Spleen (tissue), 11 donors: Measurements from ENCODE around the gene RMRP. TPM values are rescaled to one million over a fixed set of nuclear protein-coding genes. Genes with fewer than 3 reads are reported as not detected.
"Not testable (repeated sequence)": the region's sequence is repeated elsewhere in the genome, so short reads cannot be mapped to it uniquely, and the experiment has no call there.

Source experiments
- DNase-seq: peaks from one replicate; pipeline ENCODE4 v3.0.0-alpha.2; 2020
- H3K27ac ChIP-seq, 8 donors: fragments of 200-600 bp; sonication (generic) in 7 of 8; 1 replicate in 4 of 8; 2 replicates in 4 of 8; pipeline versions ENCODE4 v1.5.0 to v1.8.0; 2016 to 2021; ENCODE audit warnings: inconsistent platforms in 4 of 8, mild to moderate bottlenecking in 4 of 8, moderate library complexity in 1 of 8
- H3K27me3 ChIP-seq, 7 donors: fragments of 200-600 bp; sonication (generic) in 6 of 7; replicated peaks in 1 of 7; 1 replicate in 4 of 7; 2 replicates in 3 of 7; pipeline versions ENCODE4 v1.5.0 to v1.8.0; 2016 to 2021; ENCODE audit warnings: inconsistent platforms in 3 of 7, mild to moderate bottlenecking in 1 of 7
- H3K36me3 ChIP-seq, 6 donors: fragments of 200-600 bp; sonication (generic) in 5 of 6; 1 replicate in 4 of 6; 2 replicates in 2 of 6; pipeline versions ENCODE4 v1.5.0 to v1.8.0; 2016 to 2021; ENCODE audit warnings: inconsistent platforms in 2 of 6
- H3K4me1 ChIP-seq, 6 donors: fragments of 200-600 bp; sonication (generic) in 5 of 6; 1 replicate in 3 of 6; 2 replicates in 3 of 6; pipeline versions ENCODE4 v1.5.0 to v1.8.0; 2016 to 2021; ENCODE audit warnings: inconsistent platforms in 3 of 6
- H3K4me3 ChIP-seq, 8 donors: fragments of 200-600 bp; sonication (generic) in 7 of 8; 1 replicate in 4 of 8; 2 replicates in 4 of 8; pipeline versions ENCODE4 v1.5.0 to v1.8.0; 2016 to 2021; ENCODE audit warnings: inconsistent platforms in 4 of 8, mild to moderate bottlenecking in 4 of 8, moderate library complexity in 2 of 8
- H3K9me3 ChIP-seq, 8 donors: fragments of 200-600 bp; sonication (generic) in 7 of 8; 1 replicate in 4 of 8; 2 replicates in 4 of 8; pipeline versions ENCODE4 v1.5.0 to v1.8.0; 2016 to 2021; ENCODE audit warnings: inconsistent platforms in 4 of 8
- POLR2A ChIP-seq, 3 donors: fragments of 450-650 bp; IDR thresholded peaks; one replicate each; pipeline ENCODE4 v1.5.1; 2017; ENCODE audit warnings: antibody characterized with exemption in 3 of 3, mild to moderate bottlenecking in 1 of 3
- POLR2AphosphoS5 ChIP-seq, 3 donors: sonication (generic); formaldehyde crosslinking; IDR thresholded peaks; one replicate each; pipeline ENCODE4 v1.5.1; 2017; ENCODE audit warnings: antibody characterized with exemption in 3 of 3
- WGBS, 5 donors: extraction: QIAGEN DNeasy Blood & Tissue Kit in 3 of 5; methylation state at CpG; one replicate each; pipeline versions ENCODE4 v1.1.5 to v1.1.7; 2013 to 2018; 5-methylcytosine and 5-hydroxymethylcytosine counted together
- intact Hi-C: fragments of 100-400 bp; cut with DNase I; formaldehyde crosslinking; loops from one replicate; pipeline ENCODE4 v1.15.0; 2023; ENCODE audit warnings: low total_unique reads
- polyA plus RNA-seq, 3 donors: library from polyadenylated mRNA; stranded (reverse); fragments of 200-250 nt; gene quantifications; one replicate each; pipeline ENCODE4 v1.2.1, GENCODE V29; 2013
- total RNA-seq, 7 donors: library from RNA; depleted of rRNA in 3 of 7; stranded (reverse); fragments of >200 nt in 3 of 7; fragmentation: NEBNext Ultra II Directional in 4 of 7; extraction: Animal tissue kit (Norgen Biotek cat#: 25700) in 4 of 7; gene quantifications; one replicate each; pipeline versions ENCODE4 v1.1.0 to v1.2.1, GENCODE V29; 2016 to 2021
- TF ChIP-seq, protein P1 (sequence below), 11 experiments: fragments of 200-600 bp in 7 of 11; fragments of 450-650 bp in 4 of 11; sonication (generic) in 4 of 11; IDR thresholded peaks in 8 of 11; conservative IDR thresholded peaks in 3 of 11; 1 replicate in 7 of 11; 2 replicates in 4 of 11; pipeline versions ENCODE4 v1.4.0 to v1.8.0; 2016 to 2021; ENCODE audit warnings: antibody characterized with exemption in 11 of 11, inconsistent platforms in 4 of 11, mild to moderate bottlenecking in 1 of 11
- donor health status: healthy with polysubstance abuse.
- donor health status: DM: no; HTN: no; CAD: no; lungs with moderate emphysema.
- donor health status: DM: no; HTN: no; CAD: no.
- donor health status: Bipolar disorder and iron deficiency.
- donor health status: healthy.
- donor health status: DM: no; HTN: no; CAD: no.
- donor health status: DM: yes; HTN: yes; CAD: no.

RMRP gene
- total and polyA plus RNA-seq, 10 donors, result 42.1 to 28,996 (median 10,652) TPM; not detected in 1

DNA sequence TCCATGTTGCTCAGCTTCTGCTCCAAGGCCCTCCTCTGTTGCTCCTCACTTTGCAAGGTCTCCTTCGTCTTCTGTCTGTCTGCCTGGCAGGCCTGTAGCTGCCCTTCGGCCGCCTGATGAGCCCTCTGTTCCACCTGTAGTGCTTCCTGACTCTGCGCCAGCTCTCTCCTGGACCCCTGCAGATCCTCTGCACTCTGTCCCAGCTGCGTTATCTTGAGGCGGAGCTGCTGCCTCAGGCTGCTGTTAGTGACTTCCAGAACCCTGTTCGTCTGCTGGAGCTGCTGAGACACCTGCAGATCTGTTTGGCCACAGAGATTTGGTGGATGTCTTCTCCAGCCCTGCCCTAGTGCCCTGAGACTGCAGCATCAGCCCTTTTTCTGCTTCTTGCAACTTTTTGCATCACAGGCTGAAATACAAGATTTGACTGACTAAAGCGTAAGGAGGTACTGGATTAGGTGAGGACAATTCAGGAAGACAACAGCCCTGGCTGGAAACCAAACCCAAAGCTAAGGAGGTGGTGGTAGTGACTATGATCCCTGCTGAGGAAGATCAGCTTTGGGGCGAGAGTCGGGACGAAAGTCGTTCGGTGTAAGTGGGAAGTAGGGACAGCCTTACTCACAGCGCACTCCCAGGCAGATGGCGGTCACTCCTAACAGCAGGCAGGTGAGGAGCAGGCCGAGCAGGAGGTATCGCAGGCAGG is 41.7 kb downstream of the RMRP start:
- Histone ChIP-seq H3K27ac (peak overlapping the region in 7 of 8 donors; percentile 72 to 94 (median 87)), H3K4me3 (peak overlapping the region in 6 of 8 donors; percentile 43 to 82 (median 56)), H3K27me3 (no peaks in the 10 kb centered on the region), H3K9me3 (no peaks in the 10 kb centered on the region), H3K4me1 (peaks cover 22 to 100% (median 61%) of the 10 kb centered on the region in 6 donors), H3K36me3 (peaks cover 0 to 52% (median 2%) of the 10 kb centered on the region in 6 donors)
- WGBS, 5 donors, result 75 to 84% (median 82%) methylated on average over 17 of the region's 17 CpGs
- intact Hi-C loops, result no loop called here
- TF ChIP-seq POLR2A (IDR thresholded peaks at IDR 0.05) (no peak), POLR2AphosphoS5 (IDR thresholded peaks at IDR 0.05) (no peak)
- TF ChIP-seq, protein P1, sequence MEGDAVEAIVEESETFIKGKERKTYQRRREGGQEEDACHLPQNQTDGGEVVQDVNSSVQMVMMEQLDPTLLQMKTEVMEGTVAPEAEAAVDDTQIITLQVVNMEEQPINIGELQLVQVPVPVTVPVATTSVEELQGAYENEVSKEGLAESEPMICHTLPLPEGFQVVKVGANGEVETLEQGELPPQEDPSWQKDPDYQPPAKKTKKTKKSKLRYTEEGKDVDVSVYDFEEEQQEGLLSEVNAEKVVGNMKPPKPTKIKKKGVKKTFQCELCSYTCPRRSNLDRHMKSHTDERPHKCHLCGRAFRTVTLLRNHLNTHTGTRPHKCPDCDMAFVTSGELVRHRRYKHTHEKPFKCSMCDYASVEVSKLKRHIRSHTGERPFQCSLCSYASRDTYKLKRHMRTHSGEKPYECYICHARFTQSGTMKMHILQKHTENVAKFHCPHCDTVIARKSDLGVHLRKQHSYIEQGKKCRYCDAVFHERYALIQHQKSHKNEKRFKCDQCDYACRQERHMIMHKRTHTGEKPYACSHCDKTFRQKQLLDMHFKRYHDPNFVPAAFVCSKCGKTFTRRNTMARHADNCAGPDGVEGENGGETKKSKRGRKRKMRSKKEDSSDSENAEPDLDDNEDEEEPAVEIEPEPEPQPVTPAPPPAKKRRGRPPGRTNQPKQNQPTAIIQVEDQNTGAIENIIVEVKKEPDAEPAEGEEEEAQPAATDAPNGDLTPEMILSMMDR (IDR thresholded peaks at IDR 0.05 in 8 of 11, conservative IDR thresholded peaks at IDR 0.05 in 3 of 11), result no peak
- no peak for DNase-seq

DNA sequence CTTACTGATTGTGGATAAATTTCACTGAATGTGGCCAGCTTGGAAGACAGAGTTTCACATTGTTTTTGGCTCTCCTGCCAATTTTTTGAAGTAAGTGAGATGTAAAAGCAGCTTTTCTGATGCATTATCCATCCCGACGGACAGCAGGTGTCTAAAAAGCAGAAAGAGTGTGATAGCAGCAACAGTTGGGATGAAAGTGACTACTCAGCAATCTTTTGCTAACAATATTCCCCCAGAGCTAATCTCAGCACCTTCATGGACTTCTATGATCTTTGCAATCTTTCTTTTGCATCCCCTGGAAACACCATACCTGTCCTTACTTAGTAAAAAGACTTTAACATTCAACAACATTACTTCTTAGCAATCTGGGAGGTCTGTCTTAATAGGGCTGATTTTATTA is 45.0 kb downstream of the RMRP start:
- no peak for DNase-seq
- Histone ChIP-seq H3K27ac (peak overlapping the region in 1 of 8 donors; percentile 7), H3K36me3 (peaks cover 0 to 83% (median 26%) of the 10 kb centered on the region in 6 donors), H3K9me3 (no peaks in the 10 kb centered on the region), H3K4me3 (no peak overlapping the region), H3K27me3 (no peaks in the 10 kb centered on the region), H3K4me1 (peaks cover 8 to 99% (median 31%) of the 10 kb centered on the region in 6 donors)
- WGBS, 5 donors, result 74 to 98% (median 96%) methylated on average over 2 of the region's 2 CpGs
- no peak for TF ChIP-seq POLR2A (IDR thresholded peaks at IDR 0.05)
- TF ChIP-seq, protein P1 (IDR thresholded peaks at IDR 0.05 in 8 of 11, conservative IDR thresholded peaks at IDR 0.05 in 3 of 11), result no peak
- TF ChIP-seq POLR2AphosphoS5 (IDR thresholded peaks at IDR 0.05), result no peak
- intact Hi-C loops, result no loop called here

GRCh38 chr9:35612066-35612465 is 45.8 kb downstream of the RMRP start:
- DNase-seq, H3K27me3 ChIP-seq, H3K9me3 ChIP-seq, intact Hi-C loops, H3K4me3 ChIP-seq: not testable (repeated sequence)
- peaks cover 0 to 91% (median 30%) of the 10 kb centered on the region in 6 donors for H3K36me3 ChIP-seq
- H3K4me1 ChIP-seq, result peaks cover 8 to 99% (median 28%) of the 10 kb centered on the region in 6 donors
- WGBS, 5 donors, result 85 to 97% (median 90%) methylated on average over 4 of the region's 4 CpGs
- H3K27ac ChIP-seq, result peak overlapping the region in 1 of 8 donors; percentile 51

DNA sequence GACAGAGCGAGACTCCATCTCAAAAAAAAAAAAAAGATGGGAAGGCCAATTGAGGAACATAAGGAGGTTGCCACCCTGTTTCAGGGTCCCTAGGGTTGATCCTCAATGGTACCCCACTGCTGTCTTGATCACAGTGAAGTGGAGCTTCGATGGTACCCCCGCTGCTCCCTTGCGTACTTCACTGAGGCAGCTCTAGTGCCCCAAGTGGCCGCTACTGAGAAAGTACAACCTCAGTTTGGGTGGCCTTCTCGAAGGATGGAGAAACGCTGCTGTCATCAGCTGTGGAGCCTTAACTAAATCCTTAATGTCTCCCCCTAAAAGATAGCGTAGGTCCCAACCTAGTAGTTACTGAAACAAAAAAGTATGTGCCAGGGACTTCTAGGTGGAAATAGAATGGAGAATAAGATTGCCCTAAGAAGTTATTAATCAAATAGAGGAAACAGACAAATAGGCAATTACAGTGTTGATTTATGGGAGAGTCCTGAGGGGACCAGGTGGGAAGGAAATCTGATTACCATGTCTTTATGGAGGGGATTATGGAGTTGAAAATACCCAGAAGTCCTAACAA is 46.5 kb downstream of the RMRP start:
- Histone ChIP-seq H3K4me3 (no peak overlapping the region), H3K9me3 (no peaks in the 10 kb centered on the region), H3K4me1 (peaks cover 14 to 99% (median 31%) of the 10 kb centered on the region in 6 donors), H3K27me3 (no peaks in the 10 kb centered on the region), H3K27ac (peak overlapping the region in 2 of 8 donors; percentile 10 to 51), H3K36me3 (peaks cover 0 to 92% (median 30%) of the 10 kb centered on the region in 6 donors)
- peak; percentile 79 for DNase-seq
- intact Hi-C loops, result no loop called here
- WGBS, 5 donors, result 10 to 22% (median 17%) methylated on average over 7 to 8 of the region's 8 CpGs
- TF ChIP-seq POLR2A (IDR thresholded peaks at IDR 0.05), result no peak
- peak in 2 of 3 donors; percentile 22 to 65 for TF ChIP-seq POLR2AphosphoS5 (IDR thresholded peaks at IDR 0.05)
- TF ChIP-seq, protein P1 (IDR thresholded peaks at IDR 0.05 in 8 of 11, conservative IDR thresholded peaks at IDR 0.05 in 3 of 11), result peak; percentile 27 to 80 (median 63)
